ENCODE results near the gene SIX3.

The SIX3 gene

GRCh38 chr2:44951124-44951523 lies 9.6 kb downstream of the SIX3 start:
- H3K4me1 ChIP-seq (ENCODE audit: control insufficient read depth, insufficient read depth, low read length): peaks cover 17% of the 10 kb centered on the region
- no CpG with 5 or more reads among the region's 6 CpGs for WGBS (ENCODE audit: insufficient coverage, insufficient read length)
- no peak for DNase-seq (ENCODE audit: low read depth, low spot score)
- no peak overlapping the region for H3K4me3 ChIP-seq (ENCODE audit: low read length)
- no peaks in the 10 kb centered on the region for H3K36me3 ChIP-seq (ENCODE audit: control insufficient read depth, insufficient read depth, low read length)
- no peak overlapping the region for H3K27ac ChIP-seq (ENCODE audit: low read length)
- H3K27me3 ChIP-seq (ENCODE audit: control insufficient read depth, insufficient read depth, low read length): peaks cover 91% of the 10 kb centered on the region
- no peaks in the 10 kb centered on the region for H3K9me3 ChIP-seq (ENCODE audit: control insufficient read depth, insufficient read depth, low read length)

DNA sequence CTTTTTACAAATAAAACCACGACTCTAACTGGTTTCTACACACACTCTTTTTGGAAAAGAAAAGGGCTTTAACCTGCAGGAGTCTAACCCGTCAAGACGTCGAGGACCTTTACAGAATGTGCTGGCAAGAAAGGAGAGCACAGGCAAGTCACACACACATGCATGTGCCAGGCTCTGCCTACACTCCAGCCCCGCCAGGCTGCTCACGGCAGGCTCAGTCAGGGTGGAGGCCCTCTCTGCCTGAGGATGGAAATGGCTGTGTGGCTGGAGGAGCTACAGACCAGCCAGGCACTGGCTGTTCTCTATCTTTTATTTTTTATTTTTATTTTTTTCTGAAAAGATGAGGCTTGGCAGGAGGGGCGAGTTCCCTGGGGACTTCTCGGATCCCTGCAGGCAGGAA lies 10.2 kb downstream of the SIX3 start:
- H3K27ac ChIP-seq (ENCODE audit: low read length): no peak overlapping the region
- WGBS (ENCODE audit: insufficient coverage, insufficient read length): no CpG with 5 or more reads among the region's 8 CpGs
- no peaks in the 10 kb centered on the region for H3K36me3 ChIP-seq (ENCODE audit: control insufficient read depth, insufficient read depth, low read length)
- H3K4me1 ChIP-seq (ENCODE audit: control insufficient read depth, insufficient read depth, low read length): peaks cover 15% of the 10 kb centered on the region
- H3K9me3 ChIP-seq (ENCODE audit: control insufficient read depth, insufficient read depth, low read length): no peaks in the 10 kb centered on the region
- H3K27me3 ChIP-seq (ENCODE audit: control insufficient read depth, insufficient read depth, low read length): peaks cover 85% of the 10 kb centered on the region
- no peak for DNase-seq (ENCODE audit: low read depth, low spot score)
- H3K4me3 ChIP-seq (ENCODE audit: low read length): peak overlapping the region; percentile 24; the same call in 1 of the 2 replicates

DNA sequence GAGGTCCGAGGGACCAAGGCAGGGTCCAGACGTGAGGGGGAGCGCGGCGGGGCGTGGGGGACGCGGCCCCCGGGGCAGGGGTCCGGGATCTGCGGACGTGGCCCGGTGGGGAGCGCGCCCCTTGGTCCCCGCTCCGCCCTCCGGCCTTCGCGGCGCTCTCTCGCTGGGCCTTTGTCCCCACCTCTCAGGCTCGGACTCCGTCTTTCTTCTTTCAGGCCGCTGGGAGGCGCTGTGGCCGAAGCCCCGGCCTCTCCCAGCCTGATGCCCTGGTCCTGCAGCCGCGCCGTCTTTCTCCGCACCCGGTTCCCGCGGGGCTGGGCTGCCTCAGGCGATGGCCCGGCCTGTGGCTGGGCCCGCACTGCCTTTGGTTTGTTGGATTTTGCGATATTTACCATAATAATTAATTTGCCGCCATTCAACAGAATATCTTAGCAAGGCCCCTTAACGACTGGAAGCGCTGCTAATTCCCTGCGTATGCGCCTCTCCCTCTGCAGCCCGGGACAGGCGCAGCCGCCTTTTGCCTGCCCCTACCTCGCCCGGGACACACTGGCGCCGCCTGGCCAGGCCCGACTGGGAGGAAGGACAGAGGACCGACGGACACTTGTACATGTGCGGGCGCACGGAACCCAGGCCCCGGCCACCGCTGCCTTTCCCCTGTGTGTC lies 10.8 kb downstream of the SIX3 start:
- H3K4me3 ChIP-seq (ENCODE audit: low read length): peak overlapping the region; percentile 24; the same call in 1 of the 2 replicates
- no CpG with 5 or more reads among the region's 59 CpGs for WGBS (ENCODE audit: insufficient coverage, insufficient read length)
- no peaks in the 10 kb centered on the region for H3K9me3 ChIP-seq (ENCODE audit: control insufficient read depth, insufficient read depth, low read length)
- DNase-seq (ENCODE audit: low read depth, low spot score): no peak
- no peaks in the 10 kb centered on the region for H3K36me3 ChIP-seq (ENCODE audit: control insufficient read depth, insufficient read depth, low read length)
- peaks cover 79% of the 10 kb centered on the region for H3K27me3 ChIP-seq (ENCODE audit: control insufficient read depth, insufficient read depth, low read length)
- no peak overlapping the region for H3K27ac ChIP-seq (ENCODE audit: low read length)
- H3K4me1 ChIP-seq (ENCODE audit: control insufficient read depth, insufficient read depth, low read length): peaks cover 14% of the 10 kb centered on the region

DNA sequence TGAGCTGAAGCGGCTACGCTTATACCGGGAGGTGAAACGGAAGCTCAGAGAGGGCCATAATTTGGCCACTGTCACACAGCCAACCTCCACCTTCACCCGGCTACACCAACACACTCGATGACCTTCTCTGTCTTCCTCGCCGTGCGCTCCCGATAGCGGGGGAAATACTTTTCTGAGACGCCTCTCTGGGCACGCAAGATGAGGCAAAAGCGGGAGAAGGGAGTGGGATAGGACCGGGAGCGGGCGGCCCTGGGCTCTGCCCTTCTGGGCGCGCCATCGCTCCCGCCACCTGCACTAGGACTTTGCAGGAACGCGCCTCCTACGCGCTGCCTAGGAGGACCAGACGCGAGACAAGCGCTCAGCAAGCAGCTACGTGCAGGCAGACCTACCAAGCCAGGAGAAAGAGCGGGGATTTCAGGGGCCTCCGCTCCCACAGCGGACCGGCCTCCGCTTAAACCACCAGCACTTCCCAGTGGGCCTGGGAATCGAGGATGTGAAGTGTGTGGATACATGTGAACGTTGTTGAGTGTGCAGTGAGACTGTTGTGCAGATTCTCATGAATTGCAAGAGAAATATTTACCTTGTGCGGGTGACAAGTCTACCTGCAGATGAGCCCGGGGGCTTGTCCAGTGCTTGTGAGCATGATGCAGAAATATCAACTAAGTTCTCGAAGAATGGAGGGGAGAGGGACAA lies 11.4 kb downstream of the SIX3 start:
- Histone ChIP-seq H3K4me3 (ENCODE audit: low read length) (peak overlapping the region; percentile 4; the same call in 1 of the 2 replicates), H3K4me1 (ENCODE audit: control insufficient read depth, insufficient read depth, low read length) (peaks cover 14% of the 10 kb centered on the region), H3K27ac (ENCODE audit: low read length) (no peak overlapping the region), H3K27me3 (ENCODE audit: control insufficient read depth, insufficient read depth, low read length) (peaks cover 72% of the 10 kb centered on the region), H3K36me3 (ENCODE audit: control insufficient read depth, insufficient read depth, low read length) (no peaks in the 10 kb centered on the region), H3K9me3 (ENCODE audit: control insufficient read depth, insufficient read depth, low read length) (no peaks in the 10 kb centered on the region)
- no CpG with 5 or more reads among the region's 39 CpGs for WGBS (ENCODE audit: insufficient coverage, insufficient read length)
- DNase-seq (ENCODE audit: low read depth, low spot score): no peak

- Histone ChIP-seq H3K27me3 (ENCODE audit: control insufficient read depth, insufficient read depth, low read length) (peaks cover 67% of the 10 kb centered on the region), H3K4me1 (ENCODE audit: control insufficient read depth, insufficient read depth, low read length) (peaks cover 14% of the 10 kb centered on the region)
Observed at GRCh38 chr2:44953499-44953883, 12.0 kb downstream of the SIX3 start.

GRCh38 chr2:44954447-44954888 lies 13.0 kb downstream of the SIX3 start:
- peaks cover 57% of the 10 kb centered on the region for H3K27me3 ChIP-seq (ENCODE audit: control insufficient read depth, insufficient read depth, low read length)
- H3K27ac ChIP-seq (ENCODE audit: low read length): no peak overlapping the region
- no peak for DNase-seq (ENCODE audit: low read depth, low spot score)
- peaks cover 11% of the 10 kb centered on the region for H3K4me1 ChIP-seq (ENCODE audit: control insufficient read depth, insufficient read depth, low read length)
- no peaks in the 10 kb centered on the region for H3K36me3 ChIP-seq (ENCODE audit: control insufficient read depth, insufficient read depth, low read length)
- no CpG with 5 or more reads among the region's 25 CpGs for WGBS (ENCODE audit: insufficient coverage, insufficient read length)
- H3K4me3 ChIP-seq (ENCODE audit: low read length): no peak overlapping the region
- H3K9me3 ChIP-seq (ENCODE audit: control insufficient read depth, insufficient read depth, low read length): no peaks in the 10 kb centered on the region

More at GRCh38 chr2:44953499-44953883, 12.0 kb downstream of the SIX3 start:
- WGBS (ENCODE audit: insufficient coverage, insufficient read length): no CpG with 5 or more reads among the region's 8 CpGs
- Histone ChIP-seq H3K4me3 (ENCODE audit: low read length) (no peak overlapping the region), H3K27ac (ENCODE audit: low read length) (no peak overlapping the region), H3K9me3 (ENCODE audit: control insufficient read depth, insufficient read depth, low read length) (no peaks in the 10 kb centered on the region), H3K36me3 (ENCODE audit: control insufficient read depth, insufficient read depth, low read length) (no peaks in the 10 kb centered on the region)
- DNase-seq (ENCODE audit: low read depth, low spot score): no peak

- Histone ChIP-seq H3K9me3 (ENCODE audit: control insufficient read depth, insufficient read depth, low read length) (no peaks in the 10 kb centered on the region), H3K36me3 (ENCODE audit: control insufficient read depth, insufficient read depth, low read length) (no peaks in the 10 kb centered on the region), H3K27me3 (ENCODE audit: control insufficient read depth, insufficient read depth, low read length) (peaks cover 54% of the 10 kb centered on the region), H3K4me1 (ENCODE audit: control insufficient read depth, insufficient read depth, low read length) (peaks cover 11% of the 10 kb centered on the region), H3K27ac (ENCODE audit: low read length) (no peak overlapping the region), H3K4me3 (ENCODE audit: low read length) (peak overlapping the region; percentile 4; the same call in 1 of the 2 replicates)
- no CpG with 5 or more reads among the region's 44 CpGs for WGBS (ENCODE audit: insufficient coverage, insufficient read length)
- no peak for DNase-seq (ENCODE audit: low read depth, low spot score)
Observed at GRCh38 chr2:44954889-44955592, 13.5 kb downstream of the SIX3 start.

DNA sequence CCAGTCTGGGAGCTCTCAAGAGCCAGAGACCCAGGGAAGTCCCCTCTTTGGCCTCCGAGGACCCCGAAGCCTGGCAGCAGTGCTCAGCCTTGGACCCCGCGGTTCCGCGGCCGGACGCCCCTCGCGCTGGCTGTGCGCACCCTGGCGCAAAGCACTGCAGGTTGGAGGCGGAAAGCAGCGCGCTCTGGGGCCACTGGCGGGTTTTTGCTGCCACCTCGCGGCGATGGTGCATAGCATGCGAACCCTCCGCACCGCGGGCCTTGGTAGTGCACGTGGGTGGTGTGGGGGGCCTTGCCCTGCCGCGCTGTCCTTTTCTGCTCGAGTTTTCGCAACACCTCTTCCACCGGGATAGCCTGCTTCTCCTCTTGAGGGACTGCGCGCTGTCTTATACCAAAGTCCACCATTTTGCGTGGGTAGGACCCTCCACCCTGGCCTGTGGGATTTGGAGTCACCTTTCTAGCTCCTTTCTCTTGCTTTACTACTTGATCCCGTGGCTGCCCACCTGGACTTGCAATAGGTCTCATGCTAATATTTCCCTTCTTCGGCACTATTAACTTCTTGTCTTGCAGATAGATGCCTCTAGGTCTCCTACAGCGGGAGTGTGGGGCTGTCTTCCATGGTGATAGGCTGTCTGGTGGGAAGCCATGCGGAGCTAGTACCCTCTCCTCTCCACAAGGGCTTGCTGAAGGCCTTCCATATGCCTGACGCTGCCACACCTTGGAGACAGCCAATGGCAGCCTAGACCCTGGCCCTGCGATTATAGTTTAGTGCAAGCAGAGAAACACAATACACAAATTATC lies 14.3 kb downstream of the SIX3 start:
- Histone ChIP-seq H3K4me3 (ENCODE audit: low read length) (no peak overlapping the region), H3K9me3 (ENCODE audit: control insufficient read depth, insufficient read depth, low read length) (no peaks in the 10 kb centered on the region), H3K4me1 (ENCODE audit: control insufficient read depth, insufficient read depth, low read length) (peaks cover 11% of the 10 kb centered on the region), H3K27ac (ENCODE audit: low read length) (no peak overlapping the region), H3K36me3 (ENCODE audit: control insufficient read depth, insufficient read depth, low read length) (no peaks in the 10 kb centered on the region), H3K27me3 (ENCODE audit: control insufficient read depth, insufficient read depth, low read length) (peaks cover 47% of the 10 kb centered on the region)
- DNase-seq (ENCODE audit: low read depth, low spot score): no peak
- WGBS (ENCODE audit: insufficient coverage, insufficient read length): no CpG with 5 or more reads among the region's 38 CpGs

DNA sequence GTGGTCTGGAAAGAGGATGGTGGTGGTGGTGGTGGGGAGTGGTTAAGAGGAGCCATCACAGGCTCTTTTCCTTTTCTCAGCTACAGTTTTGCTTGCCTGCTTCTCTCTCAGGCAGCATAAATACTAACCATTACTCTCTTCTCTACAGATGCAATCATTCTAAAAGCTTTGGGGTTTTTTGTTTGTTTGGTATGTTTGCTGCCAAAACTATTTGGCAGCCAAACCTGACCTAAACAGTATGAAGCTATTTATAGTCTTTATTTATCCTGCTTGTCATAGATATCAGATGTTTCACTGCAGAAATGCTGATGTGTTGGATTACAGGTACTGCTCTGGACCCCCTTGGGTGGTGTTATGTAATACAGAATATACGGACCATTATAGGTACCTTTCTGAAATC lies 15.3 kb downstream of the SIX3 start:
- no peak for DNase-seq (ENCODE audit: low read depth, low spot score)
- no peak overlapping the region for H3K27ac ChIP-seq (ENCODE audit: low read length)
- no peak overlapping the region for H3K4me3 ChIP-seq (ENCODE audit: low read length)
- no peaks in the 10 kb centered on the region for H3K9me3 ChIP-seq (ENCODE audit: control insufficient read depth, insufficient read depth, low read length)
- peaks cover 11% of the 10 kb centered on the region for H3K4me1 ChIP-seq (ENCODE audit: control insufficient read depth, insufficient read depth, low read length)
- peaks cover 36% of the 10 kb centered on the region for H3K27me3 ChIP-seq (ENCODE audit: control insufficient read depth, insufficient read depth, low read length)
- WGBS (ENCODE audit: insufficient coverage, insufficient read length): no CpG with 5 or more reads among the region's 1 CpG
- H3K36me3 ChIP-seq (ENCODE audit: control insufficient read depth, insufficient read depth, low read length): no peaks in the 10 kb centered on the region
